Osteoblast (primary cell): ENCODE measurements around the gene TMEM37. TPM values are rescaled to one million over a fixed set of nuclear protein-coding genes. Genes with fewer than 3 reads are reported as not detected.
A peak's percentile ranks its signal among the peaks of the same experiment; 100 is the strongest.

Experiments
- DNase-seq: peaks from one replicate; pipeline ENCODE4 v3.0.0; 2011; ENCODE audit warnings: low spot score, mixed read lengths; ENCODE audit not compliant: insufficient read length; ENCODE audit errors: missing footprints
- H2AFZ ChIP-seq: 2 replicates; pipeline ENCODE4 v1.6.0; 2011; ENCODE audit warnings: mild to moderate bottlenecking, low read length
- H3K27ac ChIP-seq: 2 replicates; pipeline ENCODE4 v1.5.1; 2011; ENCODE audit warnings: mild to moderate bottlenecking, low read depth, low read length, moderate library complexity
- H3K27me3 ChIP-seq: 2 replicates; pipeline ENCODE4 v1.6.0; 2012; ENCODE audit warnings: mild to moderate bottlenecking, control low read depth, inconsistent platforms, low read length, moderate library complexity; ENCODE audit not compliant: insufficient read depth
- H3K36me3 ChIP-seq: 2 replicates; pipeline ENCODE4 v1.5.1; 2011; ENCODE audit warnings: mild to moderate bottlenecking, low read length, control low read depth, moderate library complexity; ENCODE audit not compliant: insufficient read depth
- H3K4me1 ChIP-seq: 2 replicates; pipeline ENCODE4 v1.5.1; 2011; ENCODE audit warnings: mild to moderate bottlenecking, low read length, control low read depth, moderate library complexity; ENCODE audit not compliant: insufficient read depth
- H3K4me2 ChIP-seq: 2 replicates; pipeline ENCODE4 v1.6.0; 2011; ENCODE audit warnings: mild to moderate bottlenecking, low read length; ENCODE audit not compliant: insufficient read depth
- H3K4me3 ChIP-seq: fragments of 200-600 bp; sonication (generic); 3 replicates; pipeline ENCODE4 v1.5.1; 2012; ENCODE audit warnings: mild to moderate bottlenecking, low read length, inconsistent platforms; ENCODE audit not compliant: insufficient read depth
- H3K79me2 ChIP-seq: 2 replicates; pipeline ENCODE4 v1.6.0; 2012; ENCODE audit warnings: mild to moderate bottlenecking, low read length, control low read depth, inconsistent platforms; ENCODE audit not compliant: insufficient read depth
- H3K9me3 ChIP-seq: 2 replicates; pipeline ENCODE4 v1.5.1; 2011; ENCODE audit warnings: low read depth, low read length, control low read depth
- H4K20me1 ChIP-seq: 2 replicates; pipeline ENCODE4 v1.6.0; 2012; ENCODE audit warnings: mild to moderate bottlenecking, low read length, control low read depth; ENCODE audit not compliant: insufficient read depth
- CTCF ChIP-seq: IDR thresholded peaks from 2 replicates; pipeline ENCODE4 v1.5.1; 2011; ENCODE audit warnings: mild to moderate bottlenecking, low read depth, low read length, moderate library complexity; ENCODE audit errors: extremely low read depth
- total RNA-seq: library from RNA; depleted of rRNA; stranded (reverse); fragments of >200 nt; gene quantifications from 2 replicates; pipeline ENCODE4 v1.2.3, GENCODE V29; 2012

The TMEM37 gene
- total RNA-seq, 1 donor: 1.1 TPM

- Histone ChIP-seq H3K79me2 (no peaks in the 10 kb centered on the region), H3K27me3 (peaks cover 10% of the 10 kb centered on the region)
Measured at GRCh38 chr2:119440873-119441272, 9.2 kb downstream of the TMEM37 start.

GRCh38 chr2:119441376-119442225 lies 9.9 kb downstream of the TMEM37 start:
- Histone ChIP-seq H3K27me3 (peaks cover 16% of the 10 kb centered on the region), H3K4me2 (no peak overlapping the region), H3K27ac (no peak overlapping the region), H2AFZ (no peak overlapping the region), H3K36me3 (no peaks in the 10 kb centered on the region), H4K20me1 (no peaks in the 10 kb centered on the region), H3K9me3 (no peaks in the 10 kb centered on the region), H3K4me1 (no peaks in the 10 kb centered on the region), H3K79me2 (no peaks in the 10 kb centered on the region), H3K4me3 (no peak overlapping the region)
- no peak for TF ChIP-seq CTCF
- peak; percentile 71 for DNase-seq

More at GRCh38 chr2:119440873-119441272, 9.2 kb downstream of the TMEM37 start:
- Histone ChIP-seq H3K9me3 (no peaks in the 10 kb centered on the region), H2AFZ (no peak overlapping the region), H4K20me1 (no peaks in the 10 kb centered on the region), H3K27ac (no peak overlapping the region), H3K4me1 (no peaks in the 10 kb centered on the region), H3K4me3 (no peak overlapping the region), H3K4me2 (no peak overlapping the region), H3K36me3 (no peaks in the 10 kb centered on the region)
- no peak for TF ChIP-seq CTCF
- DNase-seq: peak; percentile 46

- Histone ChIP-seq H2AFZ (no peak overlapping the region), H4K20me1 (no peaks in the 10 kb centered on the region), H3K79me2 (no peaks in the 10 kb centered on the region), H3K27me3 (peaks cover 21% of the 10 kb centered on the region), H3K4me1 (no peaks in the 10 kb centered on the region), H3K36me3 (no peaks in the 10 kb centered on the region), H3K27ac (no peak overlapping the region), H3K9me3 (no peaks in the 10 kb centered on the region), H3K4me3 (no peak overlapping the region), H3K4me2 (no peak overlapping the region)
- no peak for TF ChIP-seq CTCF
- peak; percentile 46 for DNase-seq
Measured at GRCh38 chr2:119442226-119442619, 10.6 kb downstream of the TMEM37 start.

- Histone ChIP-seq H3K36me3 (no peaks in the 10 kb centered on the region), H3K27ac (no peak overlapping the region), H2AFZ (no peak overlapping the region), H3K79me2 (no peaks in the 10 kb centered on the region), H3K27me3 (peaks cover 24% of the 10 kb centered on the region), H3K4me1 (no peaks in the 10 kb centered on the region), H3K4me3 (no peak overlapping the region), H3K4me2 (no peak overlapping the region), H3K9me3 (no peaks in the 10 kb centered on the region), H4K20me1 (no peaks in the 10 kb centered on the region)
- no peak for TF ChIP-seq CTCF
- DNase-seq: no peak
Measured at GRCh38 chr2:119442850-119443249, 11.2 kb downstream of the TMEM37 start.
